H9 (cell line): ENCODE data around the gene TLR8. TPM values are rescaled to one million over a fixed set of nuclear protein-coding genes. Genes with fewer than 3 reads are reported as not detected.

ENCODE experiments used
- DNase-seq: peaks from one replicate; pipeline ENCODE4 v3.0.0-alpha.2; 2017
- H2AFZ ChIP-seq: one replicate; pipeline ENCODE4 v1.6.1; 2013; ENCODE audit warnings: mild to moderate bottlenecking, low read length, control low read depth, moderate library complexity
- H2AK5ac ChIP-seq: 2 replicates; pipeline ENCODE4 v1.6.1; 2013; ENCODE audit warnings: low read length, control low read depth, mixed read lengths; ENCODE audit not compliant: insufficient read length
- H2BK120ac ChIP-seq: one replicate; pipeline ENCODE4 v1.6.1; 2013; ENCODE audit warnings: low read depth, mild to moderate bottlenecking, low read length, control low read depth, inconsistent platforms; ENCODE audit not compliant: poor library complexity, severe bottlenecking
- H2BK12ac ChIP-seq: 2 replicates; pipeline ENCODE4 v1.6.1; 2013; ENCODE audit warnings: low read length, control low read depth, mixed read lengths, low read depth; ENCODE audit not compliant: insufficient read length
- H2BK15ac ChIP-seq: 2 replicates; pipeline ENCODE4 v1.6.1; 2013; ENCODE audit warnings: low read depth, low read length, control low read depth
- H2BK20ac ChIP-seq: one replicate; pipeline ENCODE4 v1.6.1; 2013; ENCODE audit warnings: low read depth, mild to moderate bottlenecking, low read length, control low read depth, inconsistent platforms; ENCODE audit not compliant: poor library complexity, severe bottlenecking
- H2BK5ac ChIP-seq: 2 replicates; pipeline ENCODE4 v1.6.1; 2013; ENCODE audit warnings: low read length, control low read depth, mixed read lengths; ENCODE audit not compliant: insufficient read length
- H3K14ac ChIP-seq: 2 replicates; pipeline ENCODE4 v1.6.1; 2013; ENCODE audit warnings: low read length, control low read depth; ENCODE audit not compliant: insufficient read depth
- H3K18ac ChIP-seq: 2 replicates; pipeline ENCODE4 v1.6.1; 2013; ENCODE audit warnings: low read depth, mild to moderate bottlenecking, mixed read lengths, low read length, control low read depth; ENCODE audit not compliant: insufficient read length
- H3K23ac ChIP-seq: 2 replicates; pipeline ENCODE4 v1.6.1; 2013; ENCODE audit warnings: low read length, control low read depth, mixed read lengths, low read depth; ENCODE audit not compliant: insufficient read length
- H3K23me2 ChIP-seq: 2 replicates; pipeline ENCODE4 v1.6.1; 2013; ENCODE audit warnings: low read depth, mild to moderate bottlenecking, mixed read lengths, low read length, control low read depth; ENCODE audit not compliant: insufficient read length, poor library complexity, severe bottlenecking
- H3K27ac ChIP-seq: 2 replicates; pipeline ENCODE4 v1.5.1; 2013; ENCODE audit warnings: low read length, control low read depth, mixed read lengths, low read depth; ENCODE audit not compliant: insufficient read length
- H3K27me3 ChIP-seq: 2 replicates; pipeline ENCODE4 v1.6.1; 2013; ENCODE audit warnings: low read length, control low read depth, inconsistent platforms; ENCODE audit not compliant: insufficient read depth
- H3K4ac ChIP-seq: 2 replicates; pipeline ENCODE4 v1.6.1; 2013; ENCODE audit warnings: low read depth, mild to moderate bottlenecking, control low read depth, inconsistent platforms, low read length, moderate library complexity
- H3K4me1 ChIP-seq: 2 replicates; pipeline ENCODE4 v1.6.1; 2013; ENCODE audit warnings: low read length, control low read depth, inconsistent platforms; ENCODE audit not compliant: insufficient read depth
- H3K4me2 ChIP-seq: 2 replicates; pipeline ENCODE4 v1.6.1; 2013; ENCODE audit warnings: low read length, control low read depth, mixed read lengths; ENCODE audit not compliant: insufficient read length, insufficient read depth
- H3K56ac ChIP-seq: 2 replicates; pipeline ENCODE4 v1.6.1; 2013; ENCODE audit warnings: low read depth, mild to moderate bottlenecking, mixed read lengths, low read length, control low read depth; ENCODE audit not compliant: insufficient read length
- H3K79me1 ChIP-seq: 2 replicates; pipeline ENCODE4 v1.6.1; 2013; ENCODE audit warnings: low read depth, mild to moderate bottlenecking, moderate library complexity, low read length, control low read depth, inconsistent platforms; ENCODE audit not compliant: insufficient read depth, poor library complexity, severe bottlenecking
- H3K79me2 ChIP-seq: 2 replicates; pipeline ENCODE4 v1.6.1; 2013; ENCODE audit warnings: low read length, control low read depth, inconsistent platforms; ENCODE audit not compliant: insufficient read depth
- H3K9ac ChIP-seq: 2 replicates; pipeline ENCODE4 v1.6.1; 2013; ENCODE audit warnings: low read length, control low read depth, mixed read lengths; ENCODE audit not compliant: insufficient read length; ENCODE audit errors: extremely low read depth
- H3K9me3 ChIP-seq: one replicate; pipeline ENCODE4 v1.6.1; 2013; ENCODE audit warnings: low read depth, low read length, inconsistent platforms; ENCODE audit not compliant: control insufficient read depth
- H3T11ph ChIP-seq: one replicate; pipeline ENCODE4 v1.6.1; 2013; ENCODE audit warnings: mild to moderate bottlenecking, low read length, control low read depth, inconsistent platforms
- H4K20me1 ChIP-seq: one replicate; pipeline ENCODE4 v1.6.1; 2013; ENCODE audit not compliant: control insufficient read depth, insufficient read length, insufficient read depth
- H4K5ac ChIP-seq: 2 replicates; pipeline ENCODE4 v1.6.1; 2013; ENCODE audit warnings: low read depth, mild to moderate bottlenecking, mixed read lengths, low read length, control low read depth; ENCODE audit not compliant: insufficient read length
- H4K8ac ChIP-seq: replicated peaks from 2 replicates; pipeline ENCODE4 v1.6.1; 2013; ENCODE audit warnings: low read length, control low read depth, mixed read lengths, low read depth; ENCODE audit not compliant: insufficient read length
- H4K91ac ChIP-seq: 2 replicates; pipeline ENCODE4 v1.6.1; 2013; ENCODE audit warnings: low read depth, mild to moderate bottlenecking, moderate library complexity, mixed read lengths, low read length, control low read depth; ENCODE audit not compliant: insufficient read length
- H3K27ac Mint-ChIP-seq, 3 experiments: 2 replicates in 2 of 3; 3 replicates in 1 of 3; pipeline ENCODE4 v1.8.0; 2020 to 2021; ENCODE audit warnings: mixed read lengths in 3 of 3, mild to moderate bottlenecking in 1 of 3, moderate library complexity in 1 of 3
- H3K27me3 Mint-ChIP-seq: 2 replicates; pipeline ENCODE4 v1.8.0; 2021; ENCODE audit warnings: low read depth, mild to moderate bottlenecking, moderate library complexity, mixed read lengths
- H3K36me3 Mint-ChIP-seq, 3 experiments: 2 replicates in 2 of 3; 3 replicates in 1 of 3; pipeline ENCODE4 v1.8.0; 2020 to 2021; ENCODE audit warnings: low read depth in 3 of 3, mixed read lengths in 3 of 3; ENCODE audit not compliant: insufficient read depth in 1 of 3
- H3K4me1 Mint-ChIP-seq, 2 experiments: 2 replicates each; pipeline ENCODE4 v1.8.0; 2020; ENCODE audit warnings: mixed read lengths in 2 of 2
- H3K4me3 Mint-ChIP-seq, 2 experiments: 2 replicates in 1 of 2; 3 replicates in 1 of 2; pipeline ENCODE4 v1.8.0; 2020 to 2021; ENCODE audit warnings: mild to moderate bottlenecking in 2 of 2, mixed read lengths in 2 of 2, moderate library complexity in 1 of 2
- H3K9me3 Mint-ChIP-seq, 2 experiments: 2 replicates in 1 of 2; 3 replicates in 1 of 2; pipeline ENCODE4 v1.8.0; 2020; ENCODE audit warnings: mild to moderate bottlenecking in 2 of 2, mixed read lengths in 2 of 2, moderate library complexity in 1 of 2
- WGBS: extraction: QIAGEN DNeasy Blood & Tissue Kit; methylation state at CpG from one replicate; pipeline ENCODE4 v1.1.7; 2013; ENCODE audit warnings: missing lambda C conversion rate, low lambda C conversion rate, mixed read lengths; ENCODE audit not compliant: insufficient read length; ENCODE audit errors: extremely low coverage; 5-methylcytosine and 5-hydroxymethylcytosine counted together
- total RNA-seq: library from RNA; stranded (reverse); gene quantifications from 2 replicates; pipeline ENCODE4 v1.2.1, GENCODE V29; 2021
- TF ChIP-seq, protein P1 (sequence below): fragments of 200-600 bp; sonication (generic); conservative IDR thresholded peaks from 3 replicates; pipeline ENCODE4 v1.8.0; 2021; ENCODE audit warnings: antibody characterized with exemption, mild to moderate bottlenecking

The TLR8 gene
- total RNA-seq, 1 experiment from 2014 or later, result not detected

GRCh38 chrX:12961196-12961718, 54.8 kb downstream of the TLR8 start:
- peaks cover 12% of the 10 kb centered on the region for H3K9me3 ChIP-seq
- no peak overlapping the region for H3K4me3 Mint-ChIP-seq

More at GRCh38 chrX:12961196-12961718, 54.8 kb downstream of the TLR8 start:
- no peak overlapping the region for H4K91ac ChIP-seq
- H4K8ac ChIP-seq, result no peak overlapping the region
- H3T11ph ChIP-seq, result no peak overlapping the region
- H3K18ac ChIP-seq, result no peak overlapping the region
- no CpG with 5 or more reads among the region's 2 CpGs for WGBS
- no peak overlapping the region for H2AK5ac ChIP-seq
- no peak overlapping the region for H3K56ac ChIP-seq
- TF ChIP-seq, protein P1, sequence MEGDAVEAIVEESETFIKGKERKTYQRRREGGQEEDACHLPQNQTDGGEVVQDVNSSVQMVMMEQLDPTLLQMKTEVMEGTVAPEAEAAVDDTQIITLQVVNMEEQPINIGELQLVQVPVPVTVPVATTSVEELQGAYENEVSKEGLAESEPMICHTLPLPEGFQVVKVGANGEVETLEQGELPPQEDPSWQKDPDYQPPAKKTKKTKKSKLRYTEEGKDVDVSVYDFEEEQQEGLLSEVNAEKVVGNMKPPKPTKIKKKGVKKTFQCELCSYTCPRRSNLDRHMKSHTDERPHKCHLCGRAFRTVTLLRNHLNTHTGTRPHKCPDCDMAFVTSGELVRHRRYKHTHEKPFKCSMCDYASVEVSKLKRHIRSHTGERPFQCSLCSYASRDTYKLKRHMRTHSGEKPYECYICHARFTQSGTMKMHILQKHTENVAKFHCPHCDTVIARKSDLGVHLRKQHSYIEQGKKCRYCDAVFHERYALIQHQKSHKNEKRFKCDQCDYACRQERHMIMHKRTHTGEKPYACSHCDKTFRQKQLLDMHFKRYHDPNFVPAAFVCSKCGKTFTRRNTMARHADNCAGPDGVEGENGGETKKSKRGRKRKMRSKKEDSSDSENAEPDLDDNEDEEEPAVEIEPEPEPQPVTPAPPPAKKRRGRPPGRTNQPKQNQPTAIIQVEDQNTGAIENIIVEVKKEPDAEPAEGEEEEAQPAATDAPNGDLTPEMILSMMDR, result no peak
- no peak overlapping the region for H2BK20ac ChIP-seq
- H4K5ac ChIP-seq, result no peak overlapping the region
- no peak overlapping the region for H3K4ac ChIP-seq
- Mint-ChIP-seq H3K36me3 (peaks cover 12 to 20% (median 16%) of the 10 kb centered on the region in 3 experiments), H3K27me3 (peaks cover 5% of the 10 kb centered on the region), H3K27ac (no peak overlapping the region), H3K9me3 (peaks cover 61 to 63% of the 10 kb centered on the region in 2 experiments), H3K4me1 (peaks cover 9 to 14% of the 10 kb centered on the region in 2 experiments)
- H2BK5ac ChIP-seq, result no peak overlapping the region
- no peak overlapping the region for H3K14ac ChIP-seq
- no peak overlapping the region for H2BK120ac ChIP-seq
- peaks cover 2% of the 10 kb centered on the region; the same call in 1 of the 2 replicates for H3K4me1 ChIP-seq
- no peak overlapping the region for H2BK15ac ChIP-seq
- H3K79me1 ChIP-seq, result no peaks in the 10 kb centered on the region
- no peak overlapping the region for H3K9ac ChIP-seq
- no peak overlapping the region for H3K27ac ChIP-seq
- H4K20me1 ChIP-seq, result no peaks in the 10 kb centered on the region
- no peaks in the 10 kb centered on the region for H3K27me3 ChIP-seq
- no peak overlapping the region for H3K4me2 ChIP-seq
- H3K23me2 ChIP-seq, result no peaks in the 10 kb centered on the region
- no peaks in the 10 kb centered on the region for H3K79me2 ChIP-seq
- no peak overlapping the region for H2BK12ac ChIP-seq
- DNase-seq, result no peak
- H2AFZ ChIP-seq, result no peak overlapping the region
- H3K23ac ChIP-seq, result no peak overlapping the region
